ENCODE results near the gene MPST. TPM values are rescaled to one million over a fixed set of nuclear protein-coding genes. Genes with fewer than 3 reads are reported as not detected.

Gene MPST
- total RNA-seq, 1 experiment from 2014 or later = 73.0 TPM

DNA sequence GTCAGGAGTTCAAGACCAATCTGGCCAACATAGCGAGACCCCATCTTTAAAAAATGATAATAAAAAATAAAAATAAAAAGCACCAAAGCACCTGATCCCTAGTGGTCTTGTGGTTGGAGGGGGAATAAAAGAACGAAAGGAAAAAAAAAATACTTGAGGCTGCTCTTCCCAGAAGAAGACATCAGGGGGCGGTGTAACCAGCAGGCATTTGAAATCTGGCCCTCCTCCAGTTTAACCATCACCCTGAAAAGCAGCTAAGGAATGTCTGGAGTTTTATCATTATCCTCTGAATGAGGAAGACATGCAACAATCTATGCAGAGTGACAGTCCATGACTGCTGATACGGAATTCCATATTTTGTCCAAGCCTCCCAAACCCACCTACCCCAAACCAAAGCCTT is 26.4 kb downstream of the MPST start:
- intact Hi-C loops (cut with micrococcal nuclease; ENCODE audit: unreplicated experiment) = no loop called here
- H3K27me3 Mint-ChIP-seq (ENCODE audit: unreplicated experiment) = no peaks in the 10 kb centered on the region
- no peak for TF ChIP-seq CTCF (IDR thresholded peaks at IDR 0.05; ENCODE audit: unreplicated experiment)
- CTCF ChIA-PET = interaction anchor here (0.6 to 4.5 kb wide), 3 partner anchors 13 to 547 kb away, joined by 3 to 46 read pairs (median 9); no protein-coding TSS in a partner anchor
- no peaks in the 10 kb centered on the region for H3K9me3 Mint-ChIP-seq (ENCODE audit: low read depth, unreplicated experiment)
- DNase-seq = no peak
- no peak overlapping the region for H3K4me3 Mint-ChIP-seq (ENCODE audit: low read depth, unreplicated experiment)
- H3K4me1 Mint-ChIP-seq (ENCODE audit: low read depth, unreplicated experiment) = peaks cover 32% of the 10 kb centered on the region
- H3K36me3 Mint-ChIP-seq (ENCODE audit: insufficient read depth, unreplicated experiment) = peaks cover 3% of the 10 kb centered on the region
- BruUV-seq (replicated peaks) = no TSS peak
- no peak overlapping the region for H3K27ac Mint-ChIP-seq (ENCODE audit: unreplicated experiment)

DNA sequence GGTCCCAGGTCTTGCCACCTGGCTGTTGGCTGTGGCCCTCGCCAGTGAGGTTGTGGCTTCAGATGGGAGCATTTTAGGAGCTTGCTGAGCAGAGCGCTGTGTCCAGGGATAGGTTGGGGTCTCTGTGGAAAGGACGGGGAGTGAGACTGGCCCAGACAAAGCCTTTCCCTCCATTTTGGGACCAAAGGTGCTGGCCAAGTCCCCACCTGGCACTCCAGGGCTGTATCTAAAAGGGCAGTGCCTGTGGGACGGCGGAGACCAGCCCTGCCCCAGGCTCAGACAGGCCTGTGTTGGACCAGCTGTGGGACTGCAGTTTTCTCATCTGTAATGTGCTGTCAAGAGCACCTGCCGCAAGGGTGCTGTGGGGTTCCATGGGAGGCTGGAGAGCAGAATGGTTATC is 27.0 kb downstream of the MPST start:
- intact Hi-C loops (cut with micrococcal nuclease; ENCODE audit: unreplicated experiment) = no loop called here
- Mint-ChIP-seq H3K4me1 (ENCODE audit: low read depth, unreplicated experiment) (peaks cover 26% of the 10 kb centered on the region), H3K4me3 (ENCODE audit: low read depth, unreplicated experiment) (no peak overlapping the region), H3K27ac (ENCODE audit: unreplicated experiment) (no peak overlapping the region), H3K36me3 (ENCODE audit: insufficient read depth, unreplicated experiment) (peaks cover 3% of the 10 kb centered on the region), H3K27me3 (ENCODE audit: unreplicated experiment) (no peaks in the 10 kb centered on the region), H3K9me3 (ENCODE audit: low read depth, unreplicated experiment) (no peaks in the 10 kb centered on the region)
- no peak for DNase-seq
- TF ChIP-seq CTCF (IDR thresholded peaks at IDR 0.05; ENCODE audit: unreplicated experiment) = no peak
- BruUV-seq (replicated peaks) = no TSS peak
- CTCF ChIA-PET = interaction anchor here (0.6 to 4.5 kb wide), 3 partner anchors 13 to 546 kb away, joined by 3 to 46 read pairs (median 9); no protein-coding TSS in a partner anchor

- H3K4me1 Mint-ChIP-seq (ENCODE audit: low read depth, unreplicated experiment) = peaks cover 23% of the 10 kb centered on the region
- CTCF ChIA-PET = interaction anchor here (4.5 kb wide), 1 partner anchor 14 kb away, joined by 46 read pairs; no protein-coding TSS in a partner anchor
Observed at GRCh38 chr22:37047006-37047405, 27.5 kb downstream of the MPST start.

GRCh38 chr22:37048133-37048532 is 28.6 kb downstream of the MPST start:
- BruUV-seq (replicated peaks) = no TSS peak
- no peak for DNase-seq
- Mint-ChIP-seq H3K9me3 (ENCODE audit: low read depth, unreplicated experiment) (no peaks in the 10 kb centered on the region), H3K36me3 (ENCODE audit: insufficient read depth, unreplicated experiment) (peaks cover 9% of the 10 kb centered on the region), H3K27ac (ENCODE audit: unreplicated experiment) (no peak overlapping the region), H3K4me3 (ENCODE audit: low read depth, unreplicated experiment) (no peak overlapping the region), H3K4me1 (ENCODE audit: low read depth, unreplicated experiment) (peaks cover 19% of the 10 kb centered on the region), H3K27me3 (ENCODE audit: unreplicated experiment) (no peaks in the 10 kb centered on the region)
- intact Hi-C loops (cut with micrococcal nuclease; ENCODE audit: unreplicated experiment) = no loop called here
- TF ChIP-seq CTCF (IDR thresholded peaks at IDR 0.05; ENCODE audit: unreplicated experiment) = no peak
- CTCF ChIA-PET = interaction anchor here (0.7 kb wide), 1 partner anchor 99 kb away, joined by 3 read pairs; no protein-coding TSS in a partner anchor

More at GRCh38 chr22:37047006-37047405, 27.5 kb downstream of the MPST start:
- TF ChIP-seq CTCF (IDR thresholded peaks at IDR 0.05; ENCODE audit: unreplicated experiment) = no peak
- H3K36me3 Mint-ChIP-seq (ENCODE audit: insufficient read depth, unreplicated experiment) = peaks cover 5% of the 10 kb centered on the region
- no peak overlapping the region for H3K4me3 Mint-ChIP-seq (ENCODE audit: low read depth, unreplicated experiment)
- intact Hi-C loops (cut with micrococcal nuclease; ENCODE audit: unreplicated experiment) = no loop called here
- H3K9me3 Mint-ChIP-seq (ENCODE audit: low read depth, unreplicated experiment) = no peaks in the 10 kb centered on the region
- no peaks in the 10 kb centered on the region for H3K27me3 Mint-ChIP-seq (ENCODE audit: unreplicated experiment)
- DNase-seq = no peak
- H3K27ac Mint-ChIP-seq (ENCODE audit: unreplicated experiment) = no peak overlapping the region
- no TSS peak for BruUV-seq (replicated peaks)
